ENCODE measurements around the gene SLC35E1. TPM values are rescaled to one million over a fixed set of nuclear protein-coding genes. Genes with fewer than 3 reads are reported as not detected.

SLC35E1 gene
- total and polyA plus RNA-seq, 2 donors (not counting 3 experiments of a cell fraction or from before 2014, with no cell fraction given), result 36.0 to 37.5 TPM

- Histone ChIP-seq H3K4me3 (replicated peaks in 1 of 3; ENCODE audit: insufficient read depth in 1 of 3, low read depth in 1 of 3, low read length in 3 of 3) (no peak overlapping the region), H3K4me1 (ENCODE audit: control insufficient read depth, extremely low read depth, insufficient read depth, low read length) (no peaks in the 10 kb centered on the region), H4K20me1 (replicated peaks; ENCODE audit: control insufficient read depth, extremely low read depth, insufficient read depth, low read length) (no peaks in the 10 kb centered on the region), H2AFZ (ENCODE audit: low read depth, low read length) (no peak overlapping the region), H3K27me3 (ENCODE audit: control insufficient read depth in 2 of 2, insufficient read depth in 2 of 2, low read length in 2 of 2) (no peaks in the 10 kb centered on the region), H3K27ac (ENCODE audit: insufficient read depth, low read depth, low read length) (no peak overlapping the region), H3K36me3 (ENCODE audit: control insufficient read depth in 2 of 2, extremely low read depth in 1 of 2, insufficient read depth in 2 of 2, low read length in 2 of 2) (no peaks in the 10 kb centered on the region), H3K9ac (replicated peaks; ENCODE audit: extremely low read depth, insufficient read depth, low read length) (no peak overlapping the region), H3K9me3 (replicated peaks; ENCODE audit: control insufficient read depth, insufficient read depth, low read length) (no peaks in the 10 kb centered on the region), H3K9me1 (replicated peaks; ENCODE audit: control insufficient read depth, extremely low read depth, insufficient read depth, low read length) (no peaks in the 10 kb centered on the region), H3K4me2 (ENCODE audit: insufficient read depth, low read length) (no peak overlapping the region), H3K79me2 (ENCODE audit: control insufficient read depth, insufficient read depth, low read length) (peaks cover 93% of the 10 kb centered on the region)
- ChIA-PET CTCF (no interaction called here), POLR2A (no interaction called here)
- no TSS peak for BruUV-seq (replicated peaks)
- intact Hi-C loops (cut with micrococcal nuclease), result no loop called here
- dilution Hi-C loops (cut with MboI; ENCODE audit: extremely low pct_ligation_motif_present, low sequenced_read_pairs), result no loop called here
- FAIRE-seq (no peak), DNase-seq (ENCODE audit: low read depth, low spot score) (no peak)
- TF ChIP-seq JUN (IDR thresholded peaks at IDR 0.05; ENCODE audit: borderline replicate concordance, insufficient read depth, insufficient read length, low read depth) (no peak), FOS (IDR thresholded peaks at IDR 0.05; ENCODE audit: borderline replicate concordance, insufficient read depth, low read length) (no peak), GATA2 (IDR thresholded peaks at IDR 0.05; ENCODE audit: insufficient read depth, insufficient read length, low read depth, low read length) (no peak), POLR2A (IDR thresholded peaks at IDR 0.05; ENCODE audit: low read depth, low read length) (no peak), MYC (IDR thresholded peaks at IDR 0.05; ENCODE audit: low read depth, low read length) (no peak), MAX (IDR thresholded peaks at IDR 0.05; ENCODE audit: insufficient read depth, insufficient read length) (no peak), CTCF (IDR thresholded peaks at IDR 0.05; ENCODE audit: extremely low read depth in 1 of 2, insufficient read depth in 1 of 2, low read depth in 1 of 2, low read length in 2 of 2) (no peak), POLR2AphosphoS5 (IDR thresholded peaks at IDR 0.05; ENCODE audit: insufficient read depth, low read depth, low read length) (no peak), EZH2 (IDR thresholded peaks at IDR 0.05; ENCODE audit: borderline replicate concordance, low read depth, low read length, severe bottlenecking) (no peak)
These were observed 42.7 kb upstream of the SLC35E1 start for GRCh38 chr19:16614941-16615340.

All from endothelial cell of umbilical vein (primary cell).